C4-2B (cell line): ENCODE data around the gene PRR30.

Source experiments
- ZFX ChIP-seq: fragments of 450-650 bp; IDR thresholded peaks from 2 replicates; pipeline ENCODE4 v1.6.1; 2017
- TF ChIP-seq, protein P1 (sequence below): fragments of 450-650 bp; conservative IDR thresholded peaks from 2 replicates; pipeline ENCODE4 v1.5.1; 2017; ENCODE audit warnings: mild to moderate bottlenecking

DNA sequence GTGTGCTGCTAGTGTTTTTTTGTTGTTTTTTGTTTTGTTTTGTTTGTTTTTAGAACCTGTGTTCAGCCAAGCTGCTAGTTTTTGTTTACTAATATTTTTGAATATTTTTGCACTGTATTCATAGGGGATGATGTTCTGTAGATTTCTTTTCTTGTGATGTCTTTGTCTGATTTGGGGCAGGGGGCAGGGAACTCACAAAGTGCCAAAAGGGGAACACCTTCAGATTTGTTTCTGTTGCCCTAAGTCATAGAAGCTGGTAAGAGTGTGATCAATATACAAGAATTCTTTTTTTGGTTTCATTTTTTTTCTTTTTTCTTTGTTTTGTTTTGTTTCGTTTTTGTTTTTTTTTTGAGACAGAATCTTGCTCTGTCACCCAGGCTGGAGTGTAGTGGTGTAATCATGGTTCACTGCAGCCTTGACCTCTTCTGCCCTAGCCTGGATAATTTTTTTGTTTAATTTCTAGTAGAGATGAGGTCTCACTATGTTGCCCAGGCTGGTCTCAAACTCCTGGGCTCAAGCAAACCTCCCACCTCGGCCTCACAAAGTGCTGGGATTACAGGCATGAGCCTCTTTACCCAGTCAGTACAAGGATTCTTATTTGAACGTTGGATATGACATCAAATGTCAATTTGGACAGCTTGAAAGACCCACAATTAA lies 40.3 kb upstream of the PRR30 start:
- TF ChIP-seq, protein P1, sequence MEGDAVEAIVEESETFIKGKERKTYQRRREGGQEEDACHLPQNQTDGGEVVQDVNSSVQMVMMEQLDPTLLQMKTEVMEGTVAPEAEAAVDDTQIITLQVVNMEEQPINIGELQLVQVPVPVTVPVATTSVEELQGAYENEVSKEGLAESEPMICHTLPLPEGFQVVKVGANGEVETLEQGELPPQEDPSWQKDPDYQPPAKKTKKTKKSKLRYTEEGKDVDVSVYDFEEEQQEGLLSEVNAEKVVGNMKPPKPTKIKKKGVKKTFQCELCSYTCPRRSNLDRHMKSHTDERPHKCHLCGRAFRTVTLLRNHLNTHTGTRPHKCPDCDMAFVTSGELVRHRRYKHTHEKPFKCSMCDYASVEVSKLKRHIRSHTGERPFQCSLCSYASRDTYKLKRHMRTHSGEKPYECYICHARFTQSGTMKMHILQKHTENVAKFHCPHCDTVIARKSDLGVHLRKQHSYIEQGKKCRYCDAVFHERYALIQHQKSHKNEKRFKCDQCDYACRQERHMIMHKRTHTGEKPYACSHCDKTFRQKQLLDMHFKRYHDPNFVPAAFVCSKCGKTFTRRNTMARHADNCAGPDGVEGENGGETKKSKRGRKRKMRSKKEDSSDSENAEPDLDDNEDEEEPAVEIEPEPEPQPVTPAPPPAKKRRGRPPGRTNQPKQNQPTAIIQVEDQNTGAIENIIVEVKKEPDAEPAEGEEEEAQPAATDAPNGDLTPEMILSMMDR = no peak
- no peak for TF ChIP-seq ZFX
